PFSK-1 (cell line): ENCODE measurements around the gene DDOST.

Source experiments
- POLR2AphosphoS5 ChIP-seq: IDR thresholded peaks from 2 replicates; pipeline ENCODE4 v1.6.1; 2012; ENCODE audit warnings: low read depth, mild to moderate bottlenecking, control low read depth, low read length, moderate library complexity
- TAF1 ChIP-seq: IDR thresholded peaks from 2 replicates; pipeline ENCODE4 v1.6.1; 2012; ENCODE audit warnings: low read length, control low read depth, borderline replicate concordance; ENCODE audit not compliant: insufficient read depth
- TF ChIP-seq, protein P1 (sequence below), 2 experiments: IDR thresholded peaks; 2 replicates each; pipeline versions ENCODE4 v1.6.1 to v1.8.0; 2011 to 2012; ENCODE audit warnings: low read depth in 2 of 2, low read length in 2 of 2, control low read depth in 1 of 2, inconsistent platforms in 1 of 2, mild to moderate bottlenecking in 1 of 2, moderate library complexity in 1 of 2; ENCODE audit not compliant: insufficient read depth in 1 of 2

DNA sequence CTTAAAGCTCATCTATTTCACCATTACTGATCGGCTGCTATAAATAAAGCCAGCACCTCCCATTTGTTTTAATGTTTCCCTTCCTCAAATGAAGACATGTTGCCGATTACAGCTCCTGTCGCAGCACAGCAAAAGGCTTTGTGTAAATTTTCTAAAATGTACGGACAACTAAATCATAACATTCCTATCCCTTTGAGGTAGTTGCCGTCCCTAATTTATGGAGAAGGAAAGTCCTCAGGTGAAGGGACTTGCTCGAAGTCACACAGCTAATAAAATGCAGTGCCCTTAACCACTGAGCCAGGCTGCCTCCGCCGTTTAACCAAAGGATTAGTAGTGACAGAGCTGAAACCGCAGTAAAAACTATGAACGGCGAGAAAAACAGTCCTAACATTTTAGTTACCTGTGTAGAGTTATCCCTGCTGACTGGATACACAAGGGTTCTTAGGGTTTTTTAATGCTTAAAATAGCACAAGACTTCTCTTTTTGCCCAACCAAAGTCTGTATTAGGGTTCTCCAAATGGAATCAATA lies 27.0 kb downstream of the DDOST start:
- no peak for TF ChIP-seq POLR2AphosphoS5
- TF ChIP-seq, protein P1, sequence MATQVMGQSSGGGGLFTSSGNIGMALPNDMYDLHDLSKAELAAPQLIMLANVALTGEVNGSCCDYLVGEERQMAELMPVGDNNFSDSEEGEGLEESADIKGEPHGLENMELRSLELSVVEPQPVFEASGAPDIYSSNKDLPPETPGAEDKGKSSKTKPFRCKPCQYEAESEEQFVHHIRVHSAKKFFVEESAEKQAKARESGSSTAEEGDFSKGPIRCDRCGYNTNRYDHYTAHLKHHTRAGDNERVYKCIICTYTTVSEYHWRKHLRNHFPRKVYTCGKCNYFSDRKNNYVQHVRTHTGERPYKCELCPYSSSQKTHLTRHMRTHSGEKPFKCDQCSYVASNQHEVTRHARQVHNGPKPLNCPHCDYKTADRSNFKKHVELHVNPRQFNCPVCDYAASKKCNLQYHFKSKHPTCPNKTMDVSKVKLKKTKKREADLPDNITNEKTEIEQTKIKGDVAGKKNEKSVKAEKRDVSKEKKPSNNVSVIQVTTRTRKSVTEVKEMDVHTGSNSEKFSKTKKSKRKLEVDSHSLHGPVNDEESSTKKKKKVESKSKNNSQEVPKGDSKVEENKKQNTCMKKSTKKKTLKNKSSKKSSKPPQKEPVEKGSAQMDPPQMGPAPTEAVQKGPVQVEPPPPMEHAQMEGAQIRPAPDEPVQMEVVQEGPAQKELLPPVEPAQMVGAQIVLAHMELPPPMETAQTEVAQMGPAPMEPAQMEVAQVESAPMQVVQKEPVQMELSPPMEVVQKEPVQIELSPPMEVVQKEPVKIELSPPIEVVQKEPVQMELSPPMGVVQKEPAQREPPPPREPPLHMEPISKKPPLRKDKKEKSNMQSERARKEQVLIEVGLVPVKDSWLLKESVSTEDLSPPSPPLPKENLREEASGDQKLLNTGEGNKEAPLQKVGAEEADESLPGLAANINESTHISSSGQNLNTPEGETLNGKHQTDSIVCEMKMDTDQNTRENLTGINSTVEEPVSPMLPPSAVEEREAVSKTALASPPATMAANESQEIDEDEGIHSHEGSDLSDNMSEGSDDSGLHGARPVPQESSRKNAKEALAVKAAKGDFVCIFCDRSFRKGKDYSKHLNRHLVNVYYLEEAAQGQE (IDR thresholded peaks at IDR 0.05; ENCODE audit: insufficient read depth in 1 of 2, low read depth in 2 of 2, low read length in 2 of 2): no peak
- no peak for TF ChIP-seq TAF1
